NCI-H460 (cell line): ENCODE results near the gene CHRNG. TPM values are rescaled to one million over a fixed set of nuclear protein-coding genes. Genes with fewer than 3 reads are reported as not detected.
A peak's percentile ranks its signal among the peaks of the same experiment; 100 is the strongest.
"Not testable (repeated sequence)": the region's sequence is repeated elsewhere in the genome, so short reads cannot be mapped to it uniquely, and the experiment has no call there.

Experiments
- DNase-seq: peaks from one replicate; pipeline ENCODE4 v3.0.0-alpha.2; 2016; ENCODE audit warnings: low read depth; ENCODE audit errors: extremely low read depth
- total RNA-seq: library from RNA; depleted of rRNA; stranded (reverse); fragments of >200 nt; shearing (Covaris generic); gene quantifications from 2 replicates; pipeline ENCODE4 v1.2.3, GENCODE V29; 2014

The CHRNG gene
- total RNA-seq, 1 experiment from 2014 or later: not detected

- DNase-seq: no peak
These were observed 2.6 kb downstream of the CHRNG start for GRCh38 chr2:232541961-232542714.

GRCh38 chr2:232542715-232543467 is 3.4 kb downstream of the CHRNG start:
- DNase-seq: no peak

- no peak for DNase-seq
These were observed 4.0 kb downstream of the CHRNG start for GRCh38 chr2:232543491-232543890.

- DNase-seq: no peak
These were observed 4.6 kb downstream of the CHRNG start for GRCh38 chr2:232543928-232544631.

- no peak for DNase-seq
These were observed 5.2 kb downstream of the CHRNG start for GRCh38 chr2:232544674-232545073.

GRCh38 chr2:232545511-232546375 is 6.3 kb downstream of the CHRNG start:
- DNase-seq: no peak

GRCh38 chr2:232547991-232548390 is 8.5 kb downstream of the CHRNG start:
- no peak for DNase-seq

GRCh38 chr2:232549655-232550353 is 10.3 kb downstream of the CHRNG start:
- peak; percentile 3 for DNase-seq

GRCh38 chr2:232550354-232551249 is 11.1 kb downstream of the CHRNG start, which contains the start of the genes EIF4E2 and TIGD1:
EIF4E2 (plus strand) TSS chr2:232550689; CDS start chr2:232550725, 36 bp downstream.
TIGD1 (minus strand) TSS chr2:232550557; CDS start chr2:232549882, 675 bp downstream.
- peak; percentile 88 for DNase-seq

- DNase-seq: no peak
These were observed 11.8 kb downstream of the CHRNG start for GRCh38 chr2:232551250-232551638.

- DNase-seq: no peak
These were observed 12.3 kb downstream of the CHRNG start for GRCh38 chr2:232551776-232552175.

- no peak for DNase-seq
These were observed 16.9 kb downstream of the CHRNG start for GRCh38 chr2:232556426-232556825.

GRCh38 chr2:232562515-232563151 is 23.1 kb downstream of the CHRNG start:
- DNase-seq: no peak

GRCh38 chr2:232563580-232563979 is 24.1 kb downstream of the CHRNG start:
- DNase-seq: no peak

- DNase-seq: no peak
These were observed 28.2 kb downstream of the CHRNG start for GRCh38 chr2:232567721-232568120.

- DNase-seq: peak; percentile 45
These were observed 28.7 kb downstream of the CHRNG start for GRCh38 chr2:232568161-232568560.

- no peak for DNase-seq
These were observed 30.0 kb downstream of the CHRNG start for GRCh38 chr2:232569541-232569940.

GRCh38 chr2:232570481-232570880 is 31.0 kb downstream of the CHRNG start:
- not testable (repeated sequence) for DNase-seq
